ENCODE measurements around the gene VCL.

Gene VCL

GRCh38 chr10:74075906-74076305, 78.0 kb downstream of the VCL start:
- H3K4me3 Mint-ChIP-seq = no peak overlapping the region
- no peaks in the 10 kb centered on the region for H3K27me3 Mint-ChIP-seq (ENCODE audit: low read depth)
- peaks cover 31% of the 10 kb centered on the region for H3K4me1 Mint-ChIP-seq
- H3K27ac Mint-ChIP-seq = no peak overlapping the region
- H3K9me3 Mint-ChIP-seq = no peaks in the 10 kb centered on the region
- no peak for TF ChIP-seq CTCF (IDR thresholded peaks at IDR 0.05; ENCODE audit: unreplicated experiment in 3 of 3)
- peaks cover 45% of the 10 kb centered on the region for H3K36me3 Mint-ChIP-seq (ENCODE audit: low read depth)

GRCh38 chr10:74076961-74077360, 79.0 kb downstream of the VCL start:
- peaks cover 30% of the 10 kb centered on the region for H3K4me1 Mint-ChIP-seq
- no peak overlapping the region for H3K27ac Mint-ChIP-seq
- TF ChIP-seq CTCF (IDR thresholded peaks at IDR 0.05; ENCODE audit: unreplicated experiment in 3 of 3) = no peak
- no peaks in the 10 kb centered on the region for H3K9me3 Mint-ChIP-seq
- H3K4me3 Mint-ChIP-seq = no peak overlapping the region
- H3K36me3 Mint-ChIP-seq (ENCODE audit: low read depth) = peaks cover 46% of the 10 kb centered on the region
- no peaks in the 10 kb centered on the region for H3K27me3 Mint-ChIP-seq (ENCODE audit: low read depth)

GRCh38 chr10:74077416-74077815, 79.5 kb downstream of the VCL start:
- H3K27me3 Mint-ChIP-seq (ENCODE audit: low read depth) = no peaks in the 10 kb centered on the region
- H3K36me3 Mint-ChIP-seq (ENCODE audit: low read depth) = peaks cover 50% of the 10 kb centered on the region
- H3K4me3 Mint-ChIP-seq = no peak overlapping the region
- H3K27ac Mint-ChIP-seq = no peak overlapping the region
- peaks cover 30% of the 10 kb centered on the region for H3K4me1 Mint-ChIP-seq
- H3K9me3 Mint-ChIP-seq = no peaks in the 10 kb centered on the region
- TF ChIP-seq CTCF (IDR thresholded peaks at IDR 0.05; ENCODE audit: unreplicated experiment in 3 of 3) = no peak

- peaks cover 30% of the 10 kb centered on the region for H3K4me1 Mint-ChIP-seq
- H3K9me3 Mint-ChIP-seq = no peaks in the 10 kb centered on the region
- H3K27me3 Mint-ChIP-seq (ENCODE audit: low read depth) = no peaks in the 10 kb centered on the region
- H3K27ac Mint-ChIP-seq = peak overlapping the region; percentile 16 to 39 (median 27)
- no peak for TF ChIP-seq CTCF (IDR thresholded peaks at IDR 0.05; ENCODE audit: unreplicated experiment in 3 of 3)
- H3K4me3 Mint-ChIP-seq = no peak overlapping the region
- H3K36me3 Mint-ChIP-seq (ENCODE audit: low read depth) = peaks cover 47% of the 10 kb centered on the region
These were observed 80.1 kb downstream of the VCL start for GRCh38 chr10:74078037-74078436.

GRCh38 chr10:74079028-74079935, 81.4 kb downstream of the VCL start:
- Mint-ChIP-seq H3K27ac (peak overlapping the region; percentile 16 to 56 (median 44)), H3K4me1 (peaks cover 30% of the 10 kb centered on the region), H3K36me3 (ENCODE audit: low read depth) (peaks cover 41% of the 10 kb centered on the region), H3K9me3 (no peaks in the 10 kb centered on the region), H3K4me3 (no peak overlapping the region), H3K27me3 (ENCODE audit: low read depth) (no peaks in the 10 kb centered on the region)
- no peak for TF ChIP-seq CTCF (IDR thresholded peaks at IDR 0.05; ENCODE audit: unreplicated experiment in 3 of 3)
